Measurements from ENCODE around the gene FAIM2.

Gene FAIM2

DNA sequence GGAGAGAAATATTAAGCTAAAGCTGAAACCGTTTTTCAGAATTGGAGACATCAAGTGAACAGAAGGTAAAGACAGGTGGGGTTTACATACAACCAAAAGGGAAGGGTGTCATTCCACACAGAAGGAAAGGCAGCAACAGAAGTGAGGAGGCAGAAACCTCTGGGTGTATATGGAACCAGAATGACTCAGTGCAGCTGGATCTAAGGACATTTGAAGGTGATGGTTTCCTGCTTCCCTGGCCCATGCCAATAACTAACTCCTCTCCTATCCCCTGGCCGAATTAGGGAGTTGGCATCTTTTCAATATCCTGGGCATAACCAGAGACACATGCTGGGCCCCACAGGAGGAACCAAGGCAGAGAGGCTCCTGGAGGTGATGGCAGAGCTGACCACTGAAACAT is 83.9 kb downstream of the FAIM2 start:
- DNase-seq, result no peak

DNA sequence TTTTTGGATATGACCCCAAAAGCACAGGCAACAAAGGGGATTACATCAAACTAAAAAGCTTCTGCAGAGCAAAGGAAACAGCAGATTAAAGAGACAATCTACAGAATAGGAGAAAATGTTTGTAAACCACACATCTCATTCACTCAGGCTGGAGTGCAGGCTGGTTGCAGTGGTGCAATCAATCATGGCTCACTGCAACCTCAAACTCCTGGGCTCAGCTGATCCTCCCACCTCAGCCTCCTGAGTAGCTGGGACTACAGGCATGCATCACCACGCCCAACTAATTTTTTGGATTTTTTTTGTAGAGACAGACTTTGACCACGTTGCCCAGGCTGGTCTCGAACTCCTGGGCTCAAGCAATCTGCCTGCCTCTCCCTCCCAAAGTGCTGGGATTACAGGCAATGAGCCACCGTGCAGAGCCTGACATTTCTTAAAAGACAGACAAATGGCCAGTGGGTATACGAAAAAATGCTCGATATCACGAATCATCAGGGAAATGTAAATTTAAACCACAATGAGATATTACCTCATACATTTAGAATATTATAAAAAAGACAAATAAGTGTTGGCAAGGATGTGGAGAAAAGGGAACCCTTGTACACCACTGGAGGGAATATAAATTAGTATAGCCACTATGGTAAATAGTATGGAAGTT is 85.3 kb downstream of the FAIM2 start:
- DNase-seq, result no peak

Data from activated naive CD4-positive, alpha-beta T cell (primary cell).